GM18907 (cell line): ENCODE measurements around the gene PCSK5.
"Not testable (repeated sequence)": the region's sequence is repeated elsewhere in the genome, so short reads cannot be mapped to it uniquely, and the experiment has no call there.

Experiments
- ATAC-seq: cut with Tn5 transposase; IDR thresholded peaks from one replicate; pipeline ENCODE4 v1.9.1; 2021; ENCODE audit warnings: mild to moderate bottlenecking, moderate library complexity; ENCODE audit not compliant: unreplicated experiment

PCSK5 gene

GRCh38 chr9:75962013-75962661, 71.7 kb downstream of the PCSK5 start:
- no peak for ATAC-seq

- ATAC-seq = no peak
Measured at GRCh38 chr9:75962662-75963036, 72.2 kb downstream of the PCSK5 start.

- ATAC-seq = not testable (repeated sequence)
Measured at GRCh38 chr9:75963321-75963720, 72.8 kb downstream of the PCSK5 start.

GRCh38 chr9:75964427-75964826, 74.0 kb downstream of the PCSK5 start:
- ATAC-seq = no peak

GRCh38 chr9:75965231-75965630, 74.8 kb downstream of the PCSK5 start:
- ATAC-seq = no peak

GRCh38 chr9:75967556-75967955, 77.1 kb downstream of the PCSK5 start:
- ATAC-seq = no peak

- no peak for ATAC-seq
Measured at GRCh38 chr9:75974016-75974766, 83.7 kb downstream of the PCSK5 start.

- ATAC-seq = no peak
Measured at GRCh38 chr9:75975071-75975470, 84.6 kb downstream of the PCSK5 start.

- ATAC-seq = no peak
Measured at GRCh38 chr9:75976549-75976948, 86.1 kb downstream of the PCSK5 start.

- ATAC-seq = no peak
Measured at GRCh38 chr9:75979362-75979761, 88.9 kb downstream of the PCSK5 start.

- no peak for ATAC-seq
Measured at GRCh38 chr9:75983319-75984045, 93.0 kb downstream of the PCSK5 start.

- ATAC-seq = no peak
Measured at GRCh38 chr9:75985515-75985914, 95.0 kb downstream of the PCSK5 start.

- ATAC-seq = no peak
Measured at GRCh38 chr9:75988663-75989062, 98.2 kb downstream of the PCSK5 start.

GRCh38 chr9:75990156-75990555, 99.7 kb downstream of the PCSK5 start:
- no peak for ATAC-seq

- ATAC-seq = no peak
Measured at GRCh38 chr9:75990576-75991304, 100.3 kb downstream of the PCSK5 start.

GRCh38 chr9:75992482-75993206, 102.2 kb downstream of the PCSK5 start:
- no peak for ATAC-seq

GRCh38 chr9:75993434-75993833, 103.0 kb downstream of the PCSK5 start:
- ATAC-seq = no peak

- no peak for ATAC-seq
Measured at GRCh38 chr9:75995066-75995465, 104.6 kb downstream of the PCSK5 start.

- no peak for ATAC-seq
Measured at GRCh38 chr9:75996726-75997125, 106.3 kb downstream of the PCSK5 start.

- no peak for ATAC-seq
Measured at GRCh38 chr9:75997206-75997605, 106.7 kb downstream of the PCSK5 start.
